HG03280 (cell line): Measurements from ENCODE around the gene ZNF286A.
"Not testable (repeated sequence)": the region's sequence is repeated elsewhere in the genome, so short reads cannot be mapped to it uniquely, and the experiment has no call there.

Experiments
- ATAC-seq: cut with Tn5 transposase; IDR thresholded peaks from one replicate; pipeline ENCODE4 v1.9.1; 2021; ENCODE audit warnings: mild to moderate bottlenecking, moderate library complexity; ENCODE audit not compliant: unreplicated experiment

Gene ZNF286A

GRCh38 chr17:15699413-15699924 lies at the start of gene ZNF286A:
Gene ZNF286A (plus strand): TSS chr17:15699752. CDS start chr17:15700330, 578 bp downstream.
- peak; percentile 99 for ATAC-seq

GRCh38 chr17:15649861-15650421 lies 49.6 kb upstream of the ZNF286A start:
- no peak for ATAC-seq

DNA sequence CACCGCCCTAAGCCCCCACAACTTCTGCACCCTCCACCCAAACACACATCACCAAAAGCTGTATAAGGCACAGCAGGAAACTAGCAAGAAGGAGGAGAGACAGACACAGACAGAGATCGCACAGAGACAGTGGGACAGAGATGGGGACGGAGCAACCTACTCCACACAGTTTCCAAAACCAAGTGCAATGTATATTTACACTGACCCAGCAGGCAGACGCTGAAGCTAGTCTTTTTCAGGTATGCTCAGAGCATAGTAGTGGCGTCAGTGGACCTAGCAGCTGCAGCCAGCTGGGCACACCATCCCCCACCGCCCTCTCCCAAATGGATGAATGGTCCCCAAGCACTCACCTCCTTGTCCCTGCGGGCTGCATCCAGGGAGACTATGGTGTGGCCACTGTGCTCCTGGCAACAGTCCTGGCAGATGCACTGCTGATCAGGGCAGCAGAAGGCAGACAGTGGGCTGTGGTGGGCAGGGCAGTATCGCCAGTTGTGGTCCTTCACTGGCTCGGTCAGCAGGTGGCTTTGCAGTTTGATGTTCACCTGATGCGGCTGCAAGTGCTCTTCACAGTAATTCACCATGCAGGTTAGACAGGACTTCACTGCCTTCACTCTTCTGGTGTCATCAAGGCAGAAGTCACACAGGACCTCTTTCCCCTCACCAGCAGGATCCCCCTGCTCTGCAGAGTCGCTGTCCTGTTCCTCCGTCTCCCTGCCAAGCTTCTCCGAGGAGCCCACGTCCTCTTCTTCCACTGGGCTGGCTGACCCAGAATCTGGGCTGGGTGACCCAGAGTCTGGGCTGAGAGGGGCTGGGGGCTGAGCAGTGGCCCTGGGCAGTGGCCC lies 48.6 kb upstream of the ZNF286A start:
- no peak for ATAC-seq

GRCh38 chr17:15651583-15652110 lies 47.9 kb upstream of the ZNF286A start:
- ATAC-seq = no peak

- no peak for ATAC-seq
Measured at GRCh38 chr17:15652960-15653359, 46.6 kb upstream of the ZNF286A start.

DNA sequence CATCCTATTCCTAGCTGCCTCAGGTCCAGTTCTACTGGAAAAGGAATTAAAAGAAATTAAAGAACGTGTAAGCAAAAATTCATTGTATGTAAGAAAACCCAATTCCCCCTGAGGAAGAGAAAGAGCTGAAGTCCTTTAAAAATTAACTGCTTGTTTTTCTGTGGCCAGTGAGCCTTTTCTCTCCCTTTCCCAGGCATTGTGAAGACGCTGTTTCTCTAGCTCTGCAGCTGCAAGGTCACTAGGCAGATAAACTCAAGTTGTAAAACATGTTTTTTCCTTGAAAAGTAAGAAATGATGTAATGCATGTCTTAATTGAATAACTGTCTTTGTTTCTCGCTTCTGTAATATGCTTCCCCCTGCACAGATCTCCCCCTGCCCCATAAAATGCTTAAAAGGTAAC lies 45.2 kb upstream of the ZNF286A start:
- ATAC-seq = not testable (repeated sequence)

- ATAC-seq = no peak
Measured at GRCh38 chr17:15654886-15655561, 44.5 kb upstream of the ZNF286A start.

DNA sequence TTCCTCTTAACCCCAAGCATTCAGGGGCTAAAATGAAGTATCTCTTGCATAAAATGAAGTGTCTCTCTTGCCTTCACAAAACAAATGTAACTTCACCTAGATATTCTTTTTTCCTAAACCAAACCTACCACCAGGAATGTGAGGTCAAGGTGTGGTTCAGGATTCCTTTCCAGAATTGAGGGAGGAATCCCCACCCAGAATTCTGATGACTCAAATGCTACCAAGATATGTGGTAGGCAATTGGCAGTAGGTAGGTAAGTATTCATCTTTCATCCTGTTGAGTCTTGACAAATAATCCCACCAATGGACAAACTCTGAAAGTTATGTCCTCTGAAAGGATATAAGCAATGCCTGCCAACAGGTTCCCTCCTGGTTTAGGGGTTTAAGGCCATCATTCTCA lies 41.7 kb upstream of the ZNF286A start:
- no peak for ATAC-seq

- no peak for ATAC-seq
Measured at GRCh38 chr17:15658296-15658695, 41.3 kb upstream of the ZNF286A start.

GRCh38 chr17:15659236-15659635 lies 40.3 kb upstream of the ZNF286A start:
- ATAC-seq = no peak

DNA sequence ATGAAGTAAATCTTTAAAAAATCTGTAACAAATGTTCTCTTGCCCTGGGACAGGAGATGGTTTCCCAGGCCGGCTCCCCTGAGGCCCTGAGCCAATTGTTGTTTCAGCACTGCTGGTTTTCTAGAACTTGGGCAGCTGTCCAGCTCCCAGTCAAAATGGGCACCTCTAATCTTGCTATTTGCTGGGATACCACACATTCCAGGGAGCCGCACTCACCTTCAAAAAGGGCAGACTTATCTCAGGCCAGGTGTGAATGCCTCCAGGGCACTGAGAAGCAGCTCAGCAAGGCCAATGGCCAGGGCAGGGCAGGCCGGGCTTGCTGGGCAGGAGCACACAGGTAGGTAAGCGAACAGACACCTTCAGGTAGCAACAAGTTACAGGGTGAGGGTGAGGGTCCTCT lies 39.9 kb upstream of the ZNF286A start:
- no peak for ATAC-seq

GRCh38 chr17:15660077-15660476 lies 39.5 kb upstream of the ZNF286A start:
- ATAC-seq = no peak

DNA sequence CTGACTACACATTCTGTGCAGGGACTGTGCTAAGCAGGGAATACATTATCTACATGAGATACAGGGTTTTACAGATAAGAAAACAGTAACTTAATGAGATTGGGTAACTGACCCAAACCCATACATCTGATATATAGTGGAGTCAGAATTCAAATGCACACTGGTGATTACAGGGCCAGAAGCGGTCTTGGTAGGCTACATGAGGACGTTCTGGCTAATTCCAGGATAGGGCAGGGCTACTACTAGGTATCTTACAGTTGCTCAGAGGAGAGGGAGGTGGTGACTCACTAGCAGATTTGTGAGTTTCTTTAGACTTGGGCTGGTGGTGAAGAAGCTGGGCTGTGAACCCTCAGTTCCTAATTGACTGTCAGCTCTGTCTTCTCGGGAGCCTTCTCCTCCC lies 36.9 kb upstream of the ZNF286A start:
- ATAC-seq = no peak

DNA sequence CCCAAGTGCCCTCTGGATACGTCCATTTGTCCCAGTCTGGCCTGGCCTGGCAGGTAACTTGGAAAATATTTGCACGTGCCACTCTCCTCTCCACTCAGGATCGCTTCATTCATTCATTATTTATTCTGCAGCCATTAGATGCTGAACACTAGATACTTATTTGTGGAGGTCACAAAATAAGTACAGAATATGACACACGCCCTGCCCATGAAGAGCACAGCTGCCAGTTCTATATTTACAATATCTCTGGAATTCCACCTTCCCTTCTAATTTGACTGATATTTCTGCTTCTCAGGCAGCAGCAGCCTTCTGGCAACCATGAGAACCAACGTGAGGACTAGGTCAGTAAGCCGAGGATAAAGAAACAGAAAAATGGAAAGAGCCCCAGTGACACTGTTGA lies 36.4 kb upstream of the ZNF286A start:
- ATAC-seq = no peak

- no peak for ATAC-seq
Measured at GRCh38 chr17:15663691-15664090, 35.9 kb upstream of the ZNF286A start.

GRCh38 chr17:15669526-15669925 lies 30.0 kb upstream of the ZNF286A start:
- not testable (repeated sequence) for ATAC-seq

GRCh38 chr17:15674640-15675039 lies 24.9 kb upstream of the ZNF286A start:
- ATAC-seq = not testable (repeated sequence)

- ATAC-seq = not testable (repeated sequence)
Measured at GRCh38 chr17:15675991-15676390, 23.6 kb upstream of the ZNF286A start.

GRCh38 chr17:15683135-15683534 lies 16.4 kb upstream of the ZNF286A start:
- ATAC-seq = not testable (repeated sequence)

DNA sequence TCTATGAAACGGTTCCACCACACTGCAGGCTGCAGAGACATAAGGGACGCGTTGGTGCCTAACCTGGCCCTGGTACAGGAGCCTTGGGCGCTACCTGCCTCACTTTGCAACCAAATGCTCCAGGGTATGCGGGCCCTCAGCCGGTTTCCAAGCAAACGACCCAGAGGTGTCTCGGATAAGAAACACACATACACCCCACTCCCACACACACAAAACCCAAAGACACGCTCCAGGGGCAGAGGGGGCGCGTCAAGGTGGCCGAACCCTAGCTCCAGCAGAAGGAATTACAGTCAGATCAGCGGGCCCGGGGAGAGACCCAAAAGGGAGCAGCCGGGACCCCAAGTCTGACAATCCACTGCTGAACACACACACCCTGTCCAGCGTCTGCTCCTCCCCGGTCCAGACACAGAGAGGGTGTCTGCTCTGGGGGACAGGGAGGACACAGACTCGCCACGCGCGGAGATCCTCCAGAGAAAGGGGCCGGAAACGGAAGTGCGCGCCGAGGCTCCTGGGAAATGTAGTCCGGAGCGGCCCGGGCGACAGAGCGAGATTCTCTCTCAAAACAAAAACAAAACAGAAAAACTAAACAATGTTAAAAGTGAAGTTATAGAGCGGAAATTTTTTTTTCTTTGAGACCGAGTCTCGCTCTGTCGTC lies 15.6 kb upstream of the ZNF286A start, which contains the start of gene TRIM16:
Gene TRIM16 (minus strand): TSS at position 488 of the 655 bp plus-strand sequence. CDS start 32,702 bp downstream, outside the sequence.
- peak; percentile 91 for ATAC-seq

GRCh38 chr17:15687494-15687893 lies 12.1 kb upstream of the ZNF286A start:
- ATAC-seq = not testable (repeated sequence)
